MCF 10A (cell line): ENCODE data around the gene WNT3A. TPM values are rescaled to one million over a fixed set of nuclear protein-coding genes. Genes with fewer than 3 reads are reported as not detected.

Experiments
- BruUV-seq: library from RNA; stranded (reverse); fragments of 400-500 nt; replicated peaks from 2 replicates; lab custom pipeline; 2021; lab: Mats Ljungman, UMichigan
- CTCF ChIA-PET: fragments of 300-600 bp; sonication (Branson Sonifier 250); formaldehyde crosslinking; extraction: SDS; loops from one replicate; lab custom pipeline; 2021; ENCODE audit warnings: antibody characterized with exemption, inconsistent platforms; lab: Yijun Ruan, JAX
- POLR2A ChIA-PET: fragments of 300-600, 350-650 bp; sonication (Branson Sonifier 250); formaldehyde crosslinking; extraction: SDS; loops from one replicate; lab custom pipeline; 2020; ENCODE audit warnings: antibody characterized with exemption, inconsistent platforms; lab: Yijun Ruan, JAX
- DNase-seq: peaks from one replicate; pipeline ENCODE4 v3.0.0-alpha.2; 2018; ENCODE audit not compliant: unreplicated experiment
- H3K27ac Mint-ChIP-seq: one replicate; pipeline ENCODE4 v1.8.0; 2022; ENCODE audit warnings: mild to moderate bottlenecking, low read depth, mixed read lengths; ENCODE audit not compliant: unreplicated experiment
- H3K27me3 Mint-ChIP-seq: one replicate; pipeline ENCODE4 v1.8.0; 2022; ENCODE audit warnings: mixed read lengths; ENCODE audit not compliant: insufficient read depth, unreplicated experiment
- H3K36me3 Mint-ChIP-seq: one replicate; pipeline ENCODE4 v1.8.0; 2022; ENCODE audit warnings: mild to moderate bottlenecking, moderate library complexity, mixed read lengths; ENCODE audit not compliant: insufficient read depth, unreplicated experiment
- H3K4me1 Mint-ChIP-seq: one replicate; pipeline ENCODE4 v1.8.0; 2022; ENCODE audit warnings: mixed read lengths; ENCODE audit not compliant: insufficient read depth, unreplicated experiment
- H3K4me3 Mint-ChIP-seq: one replicate; pipeline ENCODE4 v1.8.0; 2022; ENCODE audit warnings: mild to moderate bottlenecking, moderate library complexity, mixed read lengths; ENCODE audit not compliant: unreplicated experiment
- H3K9me3 Mint-ChIP-seq: one replicate; pipeline ENCODE4 v1.8.0; 2022; ENCODE audit warnings: mixed read lengths; ENCODE audit not compliant: unreplicated experiment
- intact Hi-C: fragments of 100-400 bp; cut with micrococcal nuclease; formaldehyde crosslinking; loops from 2 replicates; pipeline ENCODE4 v1.14.1; 2022
- total RNA-seq: library from RNA; stranded (reverse); gene quantifications from 2 replicates; pipeline ENCODE4 v1.2.3, GENCODE V29; 2022
- TF ChIP-seq, protein P1 (sequence below): fragments of 200-600 bp; IDR thresholded peaks from one replicate; pipeline ENCODE4 v1.8.0; 2022; ENCODE audit warnings: antibody characterized with exemption, mild to moderate bottlenecking; ENCODE audit not compliant: unreplicated experiment

The WNT3A gene
- total RNA-seq, 1 experiment from 2014 or later: not detected

DNA sequence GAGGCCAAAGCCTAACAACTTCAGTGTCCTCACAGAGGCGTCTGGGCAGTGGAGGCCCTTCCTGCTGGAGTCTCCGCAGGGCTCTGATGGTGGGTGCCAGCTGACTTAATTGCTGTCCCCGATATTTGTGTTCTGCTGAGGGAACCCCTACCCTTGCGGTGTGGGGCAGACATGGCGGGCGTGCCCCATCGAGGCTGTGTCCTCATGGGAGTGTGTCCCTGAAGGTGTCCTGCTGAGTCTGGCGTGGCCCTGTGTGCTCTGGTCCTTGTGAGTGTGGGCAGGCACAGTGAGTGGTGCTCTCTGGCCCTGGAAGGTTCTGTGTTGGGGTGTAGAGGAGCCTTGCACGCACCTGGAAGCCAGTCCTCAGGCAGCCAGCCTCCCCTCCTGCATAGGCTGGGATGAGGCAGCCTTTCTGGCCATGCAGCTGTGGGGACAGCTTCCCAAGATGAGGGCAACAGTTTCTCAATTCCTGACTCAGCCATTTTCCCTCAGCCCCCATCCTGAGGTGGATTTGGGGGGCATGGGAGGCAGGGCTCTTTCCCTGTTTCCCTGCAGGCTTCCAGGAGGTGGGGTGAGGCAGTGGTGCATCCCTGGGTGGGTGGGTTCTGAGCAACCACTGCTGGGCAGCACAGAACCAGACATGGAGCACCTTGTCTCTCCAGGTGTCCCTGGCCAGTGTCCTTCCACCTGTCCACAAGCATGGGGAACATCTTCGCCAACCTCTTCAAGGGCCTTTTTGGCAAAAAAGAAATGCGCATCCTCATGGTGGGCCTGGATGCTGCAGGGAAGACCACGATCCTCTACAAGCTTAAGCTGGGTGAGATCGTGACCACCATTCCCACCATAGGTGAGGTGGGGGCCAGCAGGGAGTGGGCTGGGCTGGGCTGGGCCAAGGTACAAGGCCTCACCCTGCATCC is 89.9 kb downstream of the WNT3A start:
- peaks cover 96% of the 10 kb centered on the region for H3K36me3 Mint-ChIP-seq
- H3K9me3 Mint-ChIP-seq: peaks cover 18% of the 10 kb centered on the region
- DNase-seq: no peak
- H3K27ac Mint-ChIP-seq: no peak overlapping the region
- TF ChIP-seq, protein P1, sequence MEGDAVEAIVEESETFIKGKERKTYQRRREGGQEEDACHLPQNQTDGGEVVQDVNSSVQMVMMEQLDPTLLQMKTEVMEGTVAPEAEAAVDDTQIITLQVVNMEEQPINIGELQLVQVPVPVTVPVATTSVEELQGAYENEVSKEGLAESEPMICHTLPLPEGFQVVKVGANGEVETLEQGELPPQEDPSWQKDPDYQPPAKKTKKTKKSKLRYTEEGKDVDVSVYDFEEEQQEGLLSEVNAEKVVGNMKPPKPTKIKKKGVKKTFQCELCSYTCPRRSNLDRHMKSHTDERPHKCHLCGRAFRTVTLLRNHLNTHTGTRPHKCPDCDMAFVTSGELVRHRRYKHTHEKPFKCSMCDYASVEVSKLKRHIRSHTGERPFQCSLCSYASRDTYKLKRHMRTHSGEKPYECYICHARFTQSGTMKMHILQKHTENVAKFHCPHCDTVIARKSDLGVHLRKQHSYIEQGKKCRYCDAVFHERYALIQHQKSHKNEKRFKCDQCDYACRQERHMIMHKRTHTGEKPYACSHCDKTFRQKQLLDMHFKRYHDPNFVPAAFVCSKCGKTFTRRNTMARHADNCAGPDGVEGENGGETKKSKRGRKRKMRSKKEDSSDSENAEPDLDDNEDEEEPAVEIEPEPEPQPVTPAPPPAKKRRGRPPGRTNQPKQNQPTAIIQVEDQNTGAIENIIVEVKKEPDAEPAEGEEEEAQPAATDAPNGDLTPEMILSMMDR: no peak
- POLR2A ChIA-PET: interaction anchor here (0.6 to 5.6 kb wide), 4 partner anchors 8 to 873 kb away, joined by 3 to 56 read pairs (median 4); no protein-coding TSS in a partner anchor
- CTCF ChIA-PET: interaction anchor here (0.7 to 1.4 kb wide), 2 partner anchors 13 to 656 kb away, joined by 3 to 5 read pairs; no protein-coding TSS in a partner anchor
- no peaks in the 10 kb centered on the region for H3K27me3 Mint-ChIP-seq
- H3K4me3 Mint-ChIP-seq: no peak overlapping the region
- intact Hi-C loops: no loop called here
- BruUV-seq: no TSS peak
- H3K4me1 Mint-ChIP-seq: peaks cover 43% of the 10 kb centered on the region

DNA sequence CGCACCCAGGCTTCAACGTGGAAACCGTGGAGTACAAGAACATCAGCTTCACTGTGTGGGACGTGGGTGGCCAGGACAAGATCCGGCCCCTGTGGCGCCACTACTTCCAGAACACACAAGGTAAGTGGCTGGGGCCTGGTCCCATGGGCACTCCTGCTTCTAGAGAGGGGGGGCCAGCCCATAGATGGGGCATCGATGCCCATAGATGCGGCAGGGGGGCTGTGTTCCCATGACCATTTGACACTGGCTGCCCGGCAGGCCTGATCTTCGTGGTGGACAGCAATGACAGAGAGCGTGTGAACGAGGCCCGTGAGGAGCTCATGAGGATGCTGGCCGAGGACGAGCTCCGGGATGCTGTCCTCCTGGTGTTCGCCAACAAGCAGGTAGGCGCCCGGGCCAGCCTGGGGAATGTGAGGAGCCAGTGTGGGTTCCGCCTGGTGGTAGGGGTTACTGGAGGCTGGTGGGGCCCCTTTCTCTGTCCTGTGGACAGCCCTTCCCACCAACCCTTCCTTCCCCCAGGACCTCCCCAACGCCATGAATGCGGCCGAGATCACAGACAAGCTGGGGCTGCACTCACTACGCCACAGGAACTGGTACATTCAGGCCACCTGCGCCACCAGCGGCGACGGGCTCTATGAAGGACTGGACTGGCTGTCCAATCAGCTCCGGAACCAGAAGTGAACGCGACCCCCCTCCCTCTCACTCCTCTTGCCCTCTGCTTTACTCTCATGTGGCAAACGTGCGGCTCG is 90.7 kb downstream of the WNT3A start:
- H3K36me3 Mint-ChIP-seq: peaks cover 90% of the 10 kb centered on the region
- intact Hi-C loops: no loop called here
- TF ChIP-seq, protein P1: no peak
- ChIA-PET CTCF (interaction anchor here (0.6 to 4.0 kb wide), 8 partner anchors 8 to 657 kb away, joined by 3 to 26 read pairs (median 4); no protein-coding TSS in a partner anchor), POLR2A (interaction anchor here (0.6 to 5.6 kb wide), 5 partner anchors 9 to 874 kb away, joined by 3 to 56 read pairs (median 4); partner anchors contain the start of gene MRPL55)
- H3K4me1 Mint-ChIP-seq: peaks cover 40% of the 10 kb centered on the region
- H3K9me3 Mint-ChIP-seq: peaks cover 18% of the 10 kb centered on the region
- no peak overlapping the region for H3K4me3 Mint-ChIP-seq
- BruUV-seq: no TSS peak
- no peak overlapping the region for H3K27ac Mint-ChIP-seq
- DNase-seq: no peak
- no peaks in the 10 kb centered on the region for H3K27me3 Mint-ChIP-seq

DNA sequence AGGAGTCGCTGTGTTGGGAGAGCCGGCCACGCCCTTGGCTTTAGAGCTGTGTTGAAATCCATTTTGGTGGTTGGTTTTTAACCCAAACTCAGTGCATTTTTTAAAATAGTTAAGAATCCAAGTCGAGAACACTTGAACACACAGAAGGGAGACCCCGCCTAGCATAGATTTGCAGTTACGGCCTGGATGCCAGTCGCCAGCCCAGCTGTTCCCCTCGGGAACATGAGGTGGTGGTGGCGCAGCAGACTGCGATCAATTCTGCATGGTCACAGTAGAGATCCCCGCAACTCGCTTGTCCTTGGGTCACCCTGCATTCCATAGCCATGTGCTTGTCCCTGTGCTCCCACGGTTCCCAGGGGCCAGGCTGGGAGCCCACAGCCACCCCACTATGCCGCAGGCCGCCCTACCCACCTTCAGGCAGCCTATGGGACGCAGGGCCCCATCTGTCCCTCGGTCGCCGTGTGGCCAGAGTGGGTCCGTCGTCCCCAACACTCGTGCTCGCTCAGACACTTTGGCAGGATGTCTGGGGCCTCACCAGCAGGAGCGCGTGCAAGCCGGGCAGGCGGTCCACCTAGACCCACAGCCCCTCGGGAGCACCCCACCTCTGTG is 91.6 kb downstream of the WNT3A start:
- ChIA-PET CTCF (interaction anchor here (0.9 to 4.0 kb wide), 6 partner anchors 9 to 100 kb away, joined by 3 to 26 read pairs (median 6); no protein-coding TSS in a partner anchor), POLR2A (interaction anchor here (0.6 to 5.6 kb wide), 6 partner anchors 10 to 565 kb away, joined by 3 to 56 read pairs (median 10); partner anchors contain the start of genes ARF1 and MRPL55)
- TSS peak; percentile 65 for BruUV-seq
- H3K27ac Mint-ChIP-seq: no peak overlapping the region
- no peak overlapping the region for H3K4me3 Mint-ChIP-seq
- intact Hi-C loops: no loop called here
- no peaks in the 10 kb centered on the region for H3K27me3 Mint-ChIP-seq
- H3K36me3 Mint-ChIP-seq: peaks cover 87% of the 10 kb centered on the region
- peaks cover 40% of the 10 kb centered on the region for H3K4me1 Mint-ChIP-seq
- TF ChIP-seq, protein P1: no peak
- H3K9me3 Mint-ChIP-seq: peaks cover 18% of the 10 kb centered on the region
- DNase-seq: no peak
